Thyroid gland (tissue), 4 donors: ENCODE measurements around the gene TNIK.

Source experiments
- POLR2A ChIP-seq, 2 donors: fragments of 450-650 bp; IDR thresholded peaks; one replicate each; pipeline ENCODE4 v1.6.1; 2017; ENCODE audit warnings: antibody characterized with exemption in 2 of 2, mild to moderate bottlenecking in 2 of 2, moderate library complexity in 1 of 2
- TF ChIP-seq, protein P1 (sequence below), 6 experiments: fragments of 200-600 bp in 3 of 6; fragments of 450-650 bp in 3 of 6; sonication (generic) in 3 of 6; IDR thresholded peaks; one replicate each; pipeline ENCODE4 v1.5.1; 2016 to 2019; ENCODE audit warnings: antibody characterized with exemption in 6 of 6, mild to moderate bottlenecking in 2 of 6, inconsistent platforms in 1 of 6, moderate library complexity in 1 of 6

DNA sequence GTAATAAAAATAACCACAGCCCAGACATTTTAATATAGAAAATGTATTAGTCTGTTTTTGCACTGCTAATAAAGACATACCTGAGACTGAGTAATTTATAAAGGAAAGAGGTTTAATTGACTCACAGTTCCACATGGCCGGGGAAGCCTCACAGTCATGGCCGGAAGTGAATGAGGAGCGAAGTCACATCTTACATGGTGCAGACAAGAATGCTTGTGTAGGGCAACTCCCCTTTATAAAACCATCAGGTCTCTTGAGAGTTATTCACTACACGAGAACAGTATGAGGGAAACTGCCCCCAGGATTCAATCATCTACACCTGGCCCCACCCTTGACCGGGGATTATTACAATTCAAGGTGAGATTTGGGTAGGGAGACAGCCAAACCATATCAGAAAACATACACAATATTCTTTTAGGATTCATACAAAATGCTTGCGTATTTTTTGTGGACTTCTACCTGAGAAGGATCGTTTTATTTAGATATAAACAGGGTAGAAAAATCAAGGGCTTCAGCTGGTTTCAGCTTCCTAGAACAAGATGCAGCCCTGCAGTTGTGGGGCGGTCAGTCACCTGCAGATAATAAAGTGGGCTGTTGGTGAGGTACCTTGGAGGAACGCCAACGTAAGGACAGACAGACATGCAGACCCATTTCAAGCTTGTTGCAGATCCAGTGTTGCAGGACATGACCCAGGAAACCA, 101.9 kb downstream of the TNIK start:
- TF ChIP-seq POLR2A (IDR thresholded peaks at IDR 0.05): no peak
- TF ChIP-seq, protein P1, sequence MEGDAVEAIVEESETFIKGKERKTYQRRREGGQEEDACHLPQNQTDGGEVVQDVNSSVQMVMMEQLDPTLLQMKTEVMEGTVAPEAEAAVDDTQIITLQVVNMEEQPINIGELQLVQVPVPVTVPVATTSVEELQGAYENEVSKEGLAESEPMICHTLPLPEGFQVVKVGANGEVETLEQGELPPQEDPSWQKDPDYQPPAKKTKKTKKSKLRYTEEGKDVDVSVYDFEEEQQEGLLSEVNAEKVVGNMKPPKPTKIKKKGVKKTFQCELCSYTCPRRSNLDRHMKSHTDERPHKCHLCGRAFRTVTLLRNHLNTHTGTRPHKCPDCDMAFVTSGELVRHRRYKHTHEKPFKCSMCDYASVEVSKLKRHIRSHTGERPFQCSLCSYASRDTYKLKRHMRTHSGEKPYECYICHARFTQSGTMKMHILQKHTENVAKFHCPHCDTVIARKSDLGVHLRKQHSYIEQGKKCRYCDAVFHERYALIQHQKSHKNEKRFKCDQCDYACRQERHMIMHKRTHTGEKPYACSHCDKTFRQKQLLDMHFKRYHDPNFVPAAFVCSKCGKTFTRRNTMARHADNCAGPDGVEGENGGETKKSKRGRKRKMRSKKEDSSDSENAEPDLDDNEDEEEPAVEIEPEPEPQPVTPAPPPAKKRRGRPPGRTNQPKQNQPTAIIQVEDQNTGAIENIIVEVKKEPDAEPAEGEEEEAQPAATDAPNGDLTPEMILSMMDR (IDR thresholded peaks at IDR 0.05): no peak
